ENCODE data around the gene IGSF3.

Gene IGSF3

DNA sequence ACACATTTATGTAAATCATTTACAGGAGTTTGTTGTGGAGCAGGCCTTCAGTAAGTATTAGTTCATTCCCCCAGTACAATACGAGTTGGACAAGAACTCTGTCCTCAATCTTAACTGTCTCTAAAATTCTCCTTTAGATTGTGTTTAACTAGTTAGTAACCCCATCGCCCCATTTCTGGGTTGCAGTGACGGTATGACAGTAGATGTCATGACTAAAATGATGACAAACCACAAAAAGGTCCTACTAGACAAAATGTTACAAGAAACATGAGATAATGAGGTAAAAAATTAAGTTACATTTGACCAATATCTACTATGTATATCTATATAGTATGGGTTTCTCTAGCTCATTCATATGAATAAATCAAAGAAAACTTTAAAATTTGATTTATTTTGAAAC lies 137.9 kb downstream of the IGSF3 start:
- TF ChIP-seq, protein P1, sequence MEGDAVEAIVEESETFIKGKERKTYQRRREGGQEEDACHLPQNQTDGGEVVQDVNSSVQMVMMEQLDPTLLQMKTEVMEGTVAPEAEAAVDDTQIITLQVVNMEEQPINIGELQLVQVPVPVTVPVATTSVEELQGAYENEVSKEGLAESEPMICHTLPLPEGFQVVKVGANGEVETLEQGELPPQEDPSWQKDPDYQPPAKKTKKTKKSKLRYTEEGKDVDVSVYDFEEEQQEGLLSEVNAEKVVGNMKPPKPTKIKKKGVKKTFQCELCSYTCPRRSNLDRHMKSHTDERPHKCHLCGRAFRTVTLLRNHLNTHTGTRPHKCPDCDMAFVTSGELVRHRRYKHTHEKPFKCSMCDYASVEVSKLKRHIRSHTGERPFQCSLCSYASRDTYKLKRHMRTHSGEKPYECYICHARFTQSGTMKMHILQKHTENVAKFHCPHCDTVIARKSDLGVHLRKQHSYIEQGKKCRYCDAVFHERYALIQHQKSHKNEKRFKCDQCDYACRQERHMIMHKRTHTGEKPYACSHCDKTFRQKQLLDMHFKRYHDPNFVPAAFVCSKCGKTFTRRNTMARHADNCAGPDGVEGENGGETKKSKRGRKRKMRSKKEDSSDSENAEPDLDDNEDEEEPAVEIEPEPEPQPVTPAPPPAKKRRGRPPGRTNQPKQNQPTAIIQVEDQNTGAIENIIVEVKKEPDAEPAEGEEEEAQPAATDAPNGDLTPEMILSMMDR (IDR thresholded peaks at IDR 0.05; ENCODE audit: insufficient read depth, low read length, poor library complexity, severe bottlenecking) = no peak
- no peaks in the 10 kb centered on the region for H3K27me3 ChIP-seq (replicated peaks; ENCODE audit: control insufficient read depth, insufficient read depth, low read length)
- DNase-seq (ENCODE audit: extremely low read depth, insufficient read length) = no peak
- peaks cover 17% of the 10 kb centered on the region for H3K36me3 ChIP-seq (ENCODE audit: control insufficient read depth, insufficient read depth, low read length)
- no peak overlapping the region for H3K4me3 ChIP-seq (replicated peaks; ENCODE audit: low read depth, low read length)

DNA sequence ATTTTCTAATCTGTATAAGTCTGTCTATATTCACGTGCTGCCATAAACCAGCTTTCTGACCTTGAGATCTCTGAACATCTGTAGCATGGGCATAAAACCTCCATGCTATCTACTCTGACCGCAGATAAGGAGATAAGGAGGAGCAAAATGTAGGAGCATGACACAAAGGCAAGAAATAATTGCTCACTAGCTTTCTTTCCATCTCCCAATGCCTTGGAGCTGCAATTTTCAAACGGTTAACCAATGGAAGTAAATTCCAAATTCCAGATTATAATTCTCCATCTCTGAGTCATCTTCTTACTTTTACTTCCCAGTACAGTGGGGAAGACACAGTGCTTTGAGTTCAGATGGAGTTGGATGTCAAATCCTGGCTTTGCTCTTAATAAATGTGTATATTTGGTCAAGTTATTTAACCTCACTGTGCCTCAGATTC lies 138.3 kb downstream of the IGSF3 start:
- H3K4me3 ChIP-seq (replicated peaks; ENCODE audit: low read depth, low read length) = no peak overlapping the region
- peaks cover 17% of the 10 kb centered on the region for H3K36me3 ChIP-seq (ENCODE audit: control insufficient read depth, insufficient read depth, low read length)
- TF ChIP-seq, protein P1 (IDR thresholded peaks at IDR 0.05; ENCODE audit: insufficient read depth, low read length, poor library complexity, severe bottlenecking) = no peak
- DNase-seq (ENCODE audit: extremely low read depth, insufficient read length) = no peak
- H3K27me3 ChIP-seq (replicated peaks; ENCODE audit: control insufficient read depth, insufficient read depth, low read length) = no peaks in the 10 kb centered on the region

DNA sequence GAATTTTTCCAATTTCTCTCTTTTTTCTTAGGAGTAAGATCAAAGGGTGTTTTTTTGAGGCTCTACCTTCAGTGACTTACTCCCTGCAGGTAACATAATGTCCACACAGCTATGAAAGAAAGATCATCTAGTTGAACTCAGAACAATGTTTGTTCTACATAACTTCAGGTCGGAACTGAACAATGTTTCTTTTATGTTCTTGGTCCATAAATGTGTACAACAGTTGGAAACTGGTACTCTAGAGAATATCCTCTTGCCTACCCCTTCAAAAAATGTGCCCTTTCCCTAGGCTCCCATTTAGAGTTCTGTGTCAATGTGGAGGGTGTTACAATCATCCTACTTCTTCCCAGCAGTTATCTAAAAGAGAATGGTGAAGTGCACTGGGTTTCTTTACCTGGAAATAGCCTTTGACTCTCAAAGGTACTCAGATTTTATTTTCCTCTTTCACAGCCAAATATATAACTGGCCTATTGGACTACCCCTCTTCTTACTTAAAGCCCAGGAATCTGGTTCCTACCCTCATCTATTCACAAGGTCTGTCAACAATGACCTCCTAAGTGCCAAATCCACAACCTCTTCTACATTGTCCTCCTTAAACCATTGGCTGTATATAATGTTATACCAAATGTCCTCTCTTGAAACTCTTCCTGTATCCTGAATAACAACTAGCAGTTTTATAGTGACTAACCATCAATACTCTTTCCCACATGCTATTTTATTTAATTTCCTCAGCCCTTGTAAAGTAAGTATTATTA lies 139.0 kb downstream of the IGSF3 start:
- H3K4me3 ChIP-seq (replicated peaks; ENCODE audit: low read depth, low read length) = no peak overlapping the region
- H3K36me3 ChIP-seq (ENCODE audit: control insufficient read depth, insufficient read depth, low read length) = peaks cover 10% of the 10 kb centered on the region
- DNase-seq (ENCODE audit: extremely low read depth, insufficient read length) = no peak
- no peaks in the 10 kb centered on the region for H3K27me3 ChIP-seq (replicated peaks; ENCODE audit: control insufficient read depth, insufficient read depth, low read length)
- TF ChIP-seq, protein P1 (IDR thresholded peaks at IDR 0.05; ENCODE audit: insufficient read depth, low read length, poor library complexity, severe bottlenecking) = no peak

DNA sequence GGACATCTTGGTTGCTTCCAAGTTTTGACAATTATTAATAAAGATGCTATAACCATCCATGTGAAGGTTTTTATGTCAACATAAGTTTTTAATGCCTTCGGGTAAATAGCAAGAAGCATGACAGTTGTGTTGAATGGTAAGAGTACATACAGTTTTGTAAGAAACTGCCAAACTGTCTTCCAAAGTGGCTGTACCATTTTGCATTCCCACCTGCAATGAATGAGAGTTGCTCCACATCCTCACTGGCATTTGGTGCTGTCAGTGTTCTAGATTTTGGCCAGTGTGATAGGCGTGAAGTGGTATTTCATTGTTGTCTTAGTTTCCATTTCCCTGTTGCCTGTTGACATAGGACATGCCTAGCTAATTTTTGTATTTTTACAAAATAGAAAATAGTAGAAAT lies 142.1 kb downstream of the IGSF3 start:
- peaks cover 3% of the 10 kb centered on the region for H3K36me3 ChIP-seq (ENCODE audit: control insufficient read depth, insufficient read depth, low read length)
- DNase-seq (ENCODE audit: extremely low read depth, insufficient read length) = no peak
- H3K27me3 ChIP-seq (replicated peaks; ENCODE audit: control insufficient read depth, insufficient read depth, low read length) = no peaks in the 10 kb centered on the region
- TF ChIP-seq, protein P1 (IDR thresholded peaks at IDR 0.05; ENCODE audit: insufficient read depth, low read length, poor library complexity, severe bottlenecking) = no peak
- no peak overlapping the region for H3K4me3 ChIP-seq (replicated peaks; ENCODE audit: low read depth, low read length)

All from GM06990 (cell line).